ENCODE data around the gene NLGN4Y. TPM values are rescaled to one million over a fixed set of nuclear protein-coding genes. Genes with fewer than 3 reads are reported as not detected.

Gene NLGN4Y
- total RNA-seq, 1 experiment from 2014 or later = not detected

- in situ Hi-C loops (cut with HindIII; ENCODE audit: low pct_unique_long_range_greater_than_20kb, low sequenced_read_pairs) (no loop called here), intact Hi-C loops (cut with micrococcal nuclease; ENCODE audit: unreplicated experiment) (no loop called here)
- Histone ChIP-seq H3K4me3 (ENCODE audit: low read depth in 2 of 2, low read length in 2 of 2) (no peak overlapping the region), H3K9me3 (ENCODE audit: control insufficient read depth, insufficient read depth, low read depth, low read length) (no peaks in the 10 kb centered on the region), H3K27ac (ENCODE audit: low read length) (no peak overlapping the region), H3K36me3 (ENCODE audit: control insufficient read depth, insufficient read depth, low read length) (no peaks in the 10 kb centered on the region), H3K4me1 (ENCODE audit: control insufficient read depth, insufficient read depth, low read length) (no peaks in the 10 kb centered on the region), H3K27me3 (ENCODE audit: control insufficient read depth, insufficient read depth, low read length) (no peaks in the 10 kb centered on the region)
- BruUV-seq (replicated peaks) = no TSS peak
- TF ChIP-seq TCF7L2 (IDR thresholded peaks at IDR 0.05; ENCODE audit: low read depth, low read length) (no peak), POLR2AphosphoS5 (IDR thresholded peaks at IDR 0.05; ENCODE audit: low read depth, low read length) (no peak), CTCF (IDR thresholded peaks at IDR 0.05) (no peak), REST (IDR thresholded peaks at IDR 0.05; ENCODE audit: insufficient read depth in 1 of 2, low read depth in 2 of 2, low read length in 1 of 2) (no peak), SIN3A (IDR thresholded peaks at IDR 0.05; ENCODE audit: borderline replicate concordance, insufficient read depth, low read depth, low read length) (no peak)
- DNase-seq (ENCODE audit: low read depth, low spot score) (no peak), ATAC-seq (no peak)
- ChIA-PET CTCF (no interaction called here), POLR2A (no interaction called here)
Observed at GRCh38 chrY:14641853-14642252, 117.5 kb downstream of the NLGN4Y start.

- H3K9me3 ChIP-seq (ENCODE audit: control insufficient read depth, insufficient read depth, low read depth, low read length) = no peaks in the 10 kb centered on the region
- ATAC-seq = no peak
- no TSS peak for BruUV-seq (replicated peaks)
- ChIA-PET CTCF (no interaction called here), POLR2A (no interaction called here)
- H3K27ac ChIP-seq (ENCODE audit: low read length) = no peak overlapping the region
- H3K27me3 ChIP-seq (ENCODE audit: control insufficient read depth, insufficient read depth, low read length) = no peaks in the 10 kb centered on the region
- no peaks in the 10 kb centered on the region for H3K4me1 ChIP-seq (ENCODE audit: control insufficient read depth, insufficient read depth, low read length)
- TF ChIP-seq CTCF (IDR thresholded peaks at IDR 0.05) (no peak), TCF7L2 (IDR thresholded peaks at IDR 0.05; ENCODE audit: low read depth, low read length) (no peak), SIN3A (IDR thresholded peaks at IDR 0.05; ENCODE audit: borderline replicate concordance, insufficient read depth, low read depth, low read length) (no peak), POLR2AphosphoS5 (IDR thresholded peaks at IDR 0.05; ENCODE audit: low read depth, low read length) (no peak), REST (IDR thresholded peaks at IDR 0.05; ENCODE audit: insufficient read depth in 1 of 2, low read depth in 2 of 2, low read length in 1 of 2) (no peak)
- H3K36me3 ChIP-seq (ENCODE audit: control insufficient read depth, insufficient read depth, low read length) = no peaks in the 10 kb centered on the region
- in situ Hi-C loops (cut with HindIII; ENCODE audit: low pct_unique_long_range_greater_than_20kb, low sequenced_read_pairs) = no loop called here
- no peak for DNase-seq (ENCODE audit: low read depth, low spot score)
- intact Hi-C loops (cut with micrococcal nuclease; ENCODE audit: unreplicated experiment) = no loop called here
- H3K4me3 ChIP-seq (ENCODE audit: low read depth in 2 of 2, low read length in 2 of 2) = no peak overlapping the region
Observed at GRCh38 chrY:14644157-14644952, 120.0 kb downstream of the NLGN4Y start.
